ENCODE results near the gene IL5.

The IL5 gene

GRCh38 chr5:132498152-132498551 lies 45.2 kb downstream of the IL5 start:
- peak; percentile 24 for DNase-seq

GRCh38 chr5:132497488-132497997 lies 45.8 kb downstream of the IL5 start:
- peak; percentile 29 for DNase-seq

- DNase-seq: peak; percentile 81
Observed at GRCh38 chr5:132496631-132497487, 46.5 kb downstream of the IL5 start.

GRCh38 chr5:132496191-132496630 lies 47.1 kb downstream of the IL5 start:
- peak; percentile 88 for DNase-seq

GRCh38 chr5:132495667-132496190 lies 47.6 kb downstream of the IL5 start:
- DNase-seq: peak; percentile 86

GRCh38 chr5:132493821-132494220 lies 49.5 kb downstream of the IL5 start:
- DNase-seq: no peak

GRCh38 chr5:132493241-132493640 lies 50.1 kb downstream of the IL5 start:
- no peak for DNase-seq

- DNase-seq: no peak
Observed at GRCh38 chr5:132492386-132493125, 50.8 kb downstream of the IL5 start.
